Breast epithelium (tissue), 3 donors: ENCODE measurements around the gene RGP1.

Experiments used
- CTCF ChIP-seq, 3 donors: fragments of 450-650 bp; IDR thresholded peaks; one replicate each; pipeline ENCODE4 v1.5.1; 2016 to 2017; ENCODE audit warnings: antibody characterized with exemption in 3 of 3, mild to moderate bottlenecking in 3 of 3, moderate library complexity in 3 of 3
- POLR2A ChIP-seq: fragments of 450-650 bp; IDR thresholded peaks from one replicate; pipeline ENCODE4 v1.6.1; 2016; ENCODE audit warnings: antibody characterized with exemption, mild to moderate bottlenecking, moderate library complexity
- POLR2AphosphoS5 ChIP-seq, 3 donors: sonication (generic); formaldehyde crosslinking; IDR thresholded peaks; one replicate each; pipeline ENCODE4 v1.6.1; 2017; ENCODE audit warnings: antibody characterized with exemption in 3 of 3

GRCh38 chr9:35769763-35770162 lies 20.7 kb downstream of the RGP1 start:
- no peak for TF ChIP-seq CTCF (IDR thresholded peaks at IDR 0.05)
- no peak for TF ChIP-seq POLR2A
- TF ChIP-seq POLR2AphosphoS5 (IDR thresholded peaks at IDR 0.05), result no peak
